Right renal pelvis (tissue), 4 donors: ENCODE measurements around the gene ARFGAP3. TPM values are rescaled to one million over a fixed set of nuclear protein-coding genes. Genes with fewer than 3 reads are reported as not detected.

Experiments
- DNase-seq, 4 donors: peaks; one replicate each; pipeline ENCODE4 v3.0.0-alpha.2; 2013; ENCODE audit warnings: low read depth in 4 of 4, low spot score in 3 of 4, missing footprints in 1 of 4
- polyA plus RNA-seq, 4 donors: library from polyadenylated mRNA; unstranded; fragments of 120-200 nt; gene quantifications; one replicate each; pipeline ENCODE4 v1.2.1, GENCODE V29; 2013; ENCODE audit not compliant: insufficient read length in 4 of 4

Gene ARFGAP3
- polyA plus RNA-seq, 4 donors, result 45.5 to 57.4 (median 49.4) TPM

- DNase-seq, result no peak
Observed at GRCh38 chr22:42884616-42885375, 27.7 kb upstream of the ARFGAP3 start.

- DNase-seq, result no peak
Observed at GRCh38 chr22:42883970-42884369, 26.9 kb upstream of the ARFGAP3 start.

DNA sequence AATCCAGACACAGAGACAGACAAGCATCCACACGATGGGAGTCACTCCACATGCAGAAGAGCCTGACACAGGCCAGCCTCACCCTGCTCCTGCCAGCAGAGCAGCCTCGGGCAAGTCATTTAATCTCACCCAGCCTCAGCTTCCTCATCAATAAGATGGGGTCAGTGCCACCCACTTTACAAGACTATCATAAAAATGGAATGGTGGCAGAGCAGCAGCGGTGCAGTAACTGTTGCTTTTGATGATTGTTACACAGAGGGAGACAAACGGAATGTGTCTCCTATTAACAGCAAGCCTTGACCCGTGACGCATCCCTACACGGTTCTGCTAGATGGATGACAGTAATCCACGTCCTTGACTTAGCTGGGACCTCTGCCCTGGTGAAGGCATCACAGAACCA, 26.0 kb upstream of the ARFGAP3 start:
- DNase-seq, result no peak

DNA sequence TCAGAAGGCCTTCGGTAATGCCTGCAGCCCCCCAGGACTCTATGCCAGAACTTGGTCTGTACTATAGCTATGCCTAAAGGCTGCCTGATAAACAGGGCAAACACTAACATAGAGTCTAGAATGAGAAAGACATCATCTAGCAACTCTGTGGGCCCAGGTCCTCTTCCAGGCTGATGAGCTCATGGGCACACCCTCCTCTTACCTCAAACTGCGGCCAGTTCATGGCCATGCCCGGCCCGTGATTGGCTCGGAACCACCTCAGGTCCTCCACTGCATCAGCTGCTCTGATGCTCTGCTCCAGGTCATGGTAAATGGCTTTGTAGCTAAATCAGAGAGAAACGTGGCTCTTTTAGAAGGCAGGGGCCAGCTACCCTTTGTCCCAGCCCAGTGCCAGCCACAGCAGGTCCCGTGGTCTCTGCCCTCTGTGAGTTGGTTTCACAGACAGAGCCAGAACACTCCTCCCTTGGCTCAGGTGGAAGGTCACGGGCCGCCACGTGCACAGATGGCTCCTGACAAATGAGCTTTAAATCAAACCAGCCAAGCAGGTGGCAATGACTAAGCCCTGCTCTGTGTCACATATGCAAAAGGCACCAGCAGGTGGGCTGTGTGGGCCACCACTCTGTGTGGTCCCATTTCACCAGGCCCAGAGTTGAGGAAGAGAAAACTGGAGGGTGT, 25.0 kb upstream of the ARFGAP3 start:
- no peak for DNase-seq

GRCh38 chr22:42881298-42881697, 24.2 kb upstream of the ARFGAP3 start:
- DNase-seq, result no peak

- no peak for DNase-seq
Observed at GRCh38 chr22:42880815-42881214, 23.7 kb upstream of the ARFGAP3 start.

DNA sequence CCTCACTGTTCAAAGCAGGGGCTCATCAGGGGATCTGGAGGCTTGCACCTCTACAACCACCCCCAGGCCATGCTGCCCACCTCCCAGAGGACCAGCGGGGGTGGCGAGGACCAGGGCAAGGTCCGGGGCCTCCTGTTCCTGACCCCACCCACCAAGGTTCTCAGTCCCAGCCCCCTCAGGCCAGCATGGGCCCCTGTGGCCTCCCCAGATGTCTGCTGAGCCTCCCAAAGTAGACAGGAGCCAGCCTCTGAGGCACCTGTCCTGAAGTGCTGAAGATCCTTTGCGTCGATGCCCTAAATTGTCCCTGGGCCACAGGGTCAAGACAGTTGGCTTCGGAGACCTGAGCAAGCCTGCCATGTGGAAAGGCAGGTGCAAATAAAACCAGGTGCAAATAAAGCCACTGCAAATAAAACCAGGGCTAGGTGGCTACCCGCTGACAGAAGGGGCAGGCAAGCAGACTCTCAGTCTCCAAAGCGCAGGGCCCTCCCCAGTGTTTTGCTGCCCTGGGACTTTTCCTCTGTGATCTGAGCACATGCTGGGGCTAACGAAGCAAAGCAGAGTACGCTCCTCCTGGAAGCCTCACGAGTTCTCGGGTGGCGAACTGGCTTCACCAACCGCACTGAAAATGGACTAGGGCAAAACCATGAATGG, 22.4 kb upstream of the ARFGAP3 start:
- DNase-seq, result no peak

DNA sequence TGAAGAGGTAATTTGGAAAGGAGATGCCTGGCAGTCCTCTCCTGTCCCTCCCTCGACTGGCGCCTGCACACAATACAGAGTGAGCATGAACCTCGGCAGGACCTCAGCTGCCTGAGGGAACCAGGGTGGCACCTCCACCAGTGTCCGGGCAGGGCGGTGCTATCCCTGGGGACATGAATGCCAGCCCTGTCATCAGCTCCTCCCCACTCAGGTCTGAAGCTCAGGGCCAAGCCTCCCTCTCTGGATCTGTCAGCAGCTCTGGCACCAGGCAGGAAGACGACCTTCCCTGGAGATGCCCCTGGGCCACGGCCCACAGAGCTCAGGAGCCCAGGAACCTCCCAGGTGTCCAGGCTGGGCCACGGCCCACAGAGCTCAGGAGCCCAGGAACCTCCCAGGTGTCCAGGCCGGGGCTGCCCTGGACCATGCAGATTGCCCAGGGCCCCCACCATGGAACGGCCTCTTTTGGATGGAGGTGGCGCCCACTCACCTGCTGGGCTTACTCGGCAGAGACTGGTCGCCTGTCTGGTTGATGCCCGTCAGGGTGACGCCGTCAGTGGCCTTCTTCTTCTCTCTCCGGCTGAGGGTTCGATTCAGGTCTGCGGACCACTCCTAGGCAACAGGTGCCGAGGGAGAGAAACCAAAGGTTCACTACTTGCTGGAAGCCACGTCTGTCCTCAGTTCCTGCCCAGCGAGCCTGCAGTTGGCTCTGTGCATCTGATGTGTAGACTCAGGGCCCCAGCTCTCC, 21.7 kb upstream of the ARFGAP3 start:
- no peak for DNase-seq

- DNase-seq, result no peak
Observed at GRCh38 chr22:42877597-42878340, 20.7 kb upstream of the ARFGAP3 start.

- DNase-seq, result no peak
Observed at GRCh38 chr22:42877158-42877557, 20.1 kb upstream of the ARFGAP3 start.

- DNase-seq, result no peak
Observed at GRCh38 chr22:42876041-42876440, 19.0 kb upstream of the ARFGAP3 start.

DNA sequence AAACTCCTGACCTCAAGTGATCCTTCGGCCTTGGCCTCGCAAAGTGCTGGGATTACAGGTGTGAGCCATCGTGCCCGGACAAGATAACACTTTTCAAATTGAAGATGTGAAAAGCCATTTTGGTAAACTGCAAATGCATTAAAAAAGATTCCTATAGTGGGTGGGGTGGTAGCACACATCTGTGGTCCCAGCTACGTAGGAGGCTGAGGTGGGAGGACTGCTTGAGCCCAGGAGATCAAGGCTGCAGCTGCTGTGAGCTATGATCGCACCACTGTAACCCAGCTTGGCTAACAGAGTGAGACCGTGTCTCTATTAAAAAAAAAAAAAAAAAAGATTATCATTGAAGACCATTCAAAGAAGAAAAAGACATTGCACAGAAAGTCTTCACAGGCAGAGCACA, 16.9 kb upstream of the ARFGAP3 start:
- no peak for DNase-seq

DNA sequence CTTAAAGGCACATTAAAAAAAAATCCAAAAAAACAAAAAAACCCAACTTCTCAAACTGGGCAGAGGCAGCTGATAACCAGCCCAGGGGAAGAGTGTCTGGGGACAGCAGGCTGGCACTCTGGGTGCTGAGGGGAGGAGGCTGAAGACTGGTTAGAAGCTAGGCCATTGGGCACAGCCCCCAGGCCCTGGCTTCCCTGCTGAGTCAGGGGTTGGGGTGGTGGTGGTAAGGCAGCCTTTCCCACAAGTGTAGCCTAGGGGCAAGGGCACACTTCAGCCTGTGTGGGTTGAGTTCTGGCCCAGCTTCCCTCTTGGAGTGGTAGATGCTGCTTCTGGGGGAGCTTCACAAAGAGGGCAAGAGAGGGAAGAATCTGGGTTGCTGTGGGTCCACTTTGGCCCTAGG, 16.3 kb upstream of the ARFGAP3 start:
- DNase-seq, result no peak

DNA sequence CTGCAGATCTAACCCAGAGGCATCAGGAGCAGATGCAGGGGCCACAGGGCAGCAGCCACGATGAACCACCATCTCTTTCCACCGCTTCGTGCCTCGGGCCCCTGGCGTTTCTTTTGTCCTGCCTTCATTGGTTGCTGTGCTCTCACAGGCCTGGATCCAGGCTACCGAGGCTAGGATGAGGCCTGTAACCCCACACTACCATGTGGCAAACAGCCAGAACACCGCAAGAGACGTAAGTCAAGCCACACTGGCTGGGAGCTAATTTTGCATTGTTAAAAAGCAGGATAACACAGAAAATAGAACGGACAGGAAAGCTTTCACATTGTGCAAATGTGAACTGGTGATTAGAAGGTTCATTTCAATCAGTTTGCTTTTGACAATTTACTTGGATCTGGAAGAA, 15.7 kb upstream of the ARFGAP3 start:
- no peak for DNase-seq

DNA sequence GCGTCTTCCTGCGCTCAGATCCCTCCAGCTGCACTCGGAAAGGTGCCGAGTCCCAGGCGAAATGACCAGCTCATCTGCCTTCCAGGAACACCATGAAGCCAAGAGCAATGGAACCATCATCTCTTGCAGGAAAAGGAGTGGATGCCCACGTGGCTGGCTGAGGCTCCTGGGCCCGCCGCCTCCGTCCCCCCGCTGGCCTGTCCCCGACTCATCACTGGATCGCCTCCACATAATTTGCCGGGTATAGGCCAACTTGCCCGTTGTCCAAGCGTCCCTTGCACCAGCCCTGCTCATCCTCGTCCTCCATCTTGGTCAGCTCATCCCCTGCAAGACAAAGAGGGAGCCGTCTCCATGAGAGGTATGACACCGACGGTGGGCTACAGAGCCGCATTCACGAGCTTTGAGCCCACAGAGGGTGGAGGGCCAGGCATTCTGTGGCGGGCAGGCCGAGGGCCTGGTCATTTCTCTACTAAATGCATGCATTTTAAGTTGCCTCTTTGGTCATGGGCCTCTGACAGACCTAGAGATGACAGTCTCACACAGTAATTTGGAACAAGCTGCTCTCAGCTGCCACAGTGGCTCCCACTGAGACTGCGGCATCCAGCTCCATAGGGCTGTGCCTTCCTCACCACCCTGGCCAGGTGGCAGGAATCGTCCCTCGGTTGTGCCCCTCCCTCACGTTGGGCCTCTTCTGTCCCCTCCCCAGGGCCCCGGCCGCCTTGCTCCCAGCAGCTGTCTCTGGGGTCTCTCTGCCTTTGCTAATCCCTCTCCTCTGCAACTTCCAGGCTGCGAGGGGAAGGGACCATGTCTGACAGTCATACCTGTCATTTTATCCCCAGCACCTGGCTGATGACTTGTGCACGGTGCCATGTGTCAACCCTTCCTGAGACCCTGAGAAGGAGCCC, 14.3 kb upstream of the ARFGAP3 start:
- no peak for DNase-seq

DNA sequence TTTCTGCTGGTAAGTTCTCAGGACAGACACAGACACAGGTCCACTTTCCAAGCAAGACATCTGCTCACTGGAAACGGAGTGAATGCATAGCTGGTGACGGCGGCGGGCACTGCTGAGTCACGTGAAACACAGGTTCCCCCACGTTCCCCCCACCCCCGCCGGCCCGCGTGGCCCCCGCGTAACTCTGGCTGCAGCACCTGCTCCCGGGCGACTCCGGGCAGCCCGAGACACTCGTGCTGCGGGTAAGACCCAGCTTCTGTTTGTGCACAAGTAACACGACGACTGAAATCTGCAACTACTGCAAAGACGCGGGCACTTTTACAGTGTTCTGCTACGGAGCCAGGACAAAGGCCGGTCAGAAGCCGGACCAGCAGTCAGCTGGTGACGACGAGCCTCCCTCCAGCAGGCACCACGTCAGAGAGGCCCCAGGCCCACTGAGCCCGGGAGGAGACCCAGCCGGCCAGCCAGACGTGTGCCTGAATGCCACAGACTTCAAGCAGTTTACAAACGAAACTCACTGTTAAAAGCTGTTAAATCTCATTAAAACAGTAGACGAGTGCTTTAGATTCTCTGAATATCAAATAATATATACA, 12.9 kb upstream of the ARFGAP3 start:
- DNase-seq, result no peak

GRCh38 chr22:42869463-42869862, 12.4 kb upstream of the ARFGAP3 start:
- DNase-seq, result no peak

DNA sequence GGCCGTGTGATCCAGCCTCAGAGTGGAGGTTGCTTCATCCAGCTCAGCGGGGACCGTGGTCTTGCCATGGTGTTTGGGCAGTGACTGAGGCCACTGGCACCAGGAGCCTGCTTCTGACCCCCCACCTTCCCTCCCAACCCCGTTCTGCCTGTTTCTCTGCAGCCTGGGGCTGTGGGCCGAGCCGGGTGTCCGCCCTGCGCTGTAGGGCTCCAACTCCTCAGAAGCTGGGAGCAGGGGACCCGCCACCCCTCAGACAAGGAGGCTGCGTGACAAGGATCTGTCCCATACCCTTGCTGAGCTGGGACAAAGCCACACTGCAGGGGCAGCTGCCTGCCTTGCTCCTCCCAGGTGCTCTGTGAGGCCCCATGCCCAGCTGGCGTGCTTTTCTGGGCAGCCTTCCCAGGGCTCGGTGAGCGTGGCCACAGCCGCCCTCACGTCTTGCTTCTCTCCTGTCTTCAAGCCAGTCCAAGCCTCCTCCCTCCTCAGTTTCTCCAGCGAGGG, 11.7 kb upstream of the ARFGAP3 start:
- no peak for DNase-seq

GRCh38 chr22:42866100-42866499, 9.0 kb upstream of the ARFGAP3 start:
- DNase-seq, result no peak
